ENCODE measurements around the gene NCKAP5L.

DNA sequence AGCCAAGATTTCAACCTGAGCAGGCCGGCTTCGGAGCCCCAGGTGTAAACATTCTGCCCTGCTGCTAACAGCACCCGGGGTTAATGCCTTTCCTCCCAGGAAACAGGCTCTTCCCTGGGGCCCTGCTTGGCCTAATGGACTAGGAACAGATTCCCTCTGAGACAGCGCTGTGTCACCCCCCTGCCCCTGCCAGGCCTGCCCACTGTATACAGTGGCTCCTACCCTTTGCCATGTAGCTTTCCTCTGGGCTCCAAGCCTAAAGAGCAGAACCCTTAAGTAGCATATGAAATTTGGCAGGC lies 43.0 kb upstream of the NCKAP5L start:
- TF ChIP-seq, protein P1, sequence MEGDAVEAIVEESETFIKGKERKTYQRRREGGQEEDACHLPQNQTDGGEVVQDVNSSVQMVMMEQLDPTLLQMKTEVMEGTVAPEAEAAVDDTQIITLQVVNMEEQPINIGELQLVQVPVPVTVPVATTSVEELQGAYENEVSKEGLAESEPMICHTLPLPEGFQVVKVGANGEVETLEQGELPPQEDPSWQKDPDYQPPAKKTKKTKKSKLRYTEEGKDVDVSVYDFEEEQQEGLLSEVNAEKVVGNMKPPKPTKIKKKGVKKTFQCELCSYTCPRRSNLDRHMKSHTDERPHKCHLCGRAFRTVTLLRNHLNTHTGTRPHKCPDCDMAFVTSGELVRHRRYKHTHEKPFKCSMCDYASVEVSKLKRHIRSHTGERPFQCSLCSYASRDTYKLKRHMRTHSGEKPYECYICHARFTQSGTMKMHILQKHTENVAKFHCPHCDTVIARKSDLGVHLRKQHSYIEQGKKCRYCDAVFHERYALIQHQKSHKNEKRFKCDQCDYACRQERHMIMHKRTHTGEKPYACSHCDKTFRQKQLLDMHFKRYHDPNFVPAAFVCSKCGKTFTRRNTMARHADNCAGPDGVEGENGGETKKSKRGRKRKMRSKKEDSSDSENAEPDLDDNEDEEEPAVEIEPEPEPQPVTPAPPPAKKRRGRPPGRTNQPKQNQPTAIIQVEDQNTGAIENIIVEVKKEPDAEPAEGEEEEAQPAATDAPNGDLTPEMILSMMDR (IDR thresholded peaks at IDR 0.05; ENCODE audit: insufficient read depth, low read length, poor library complexity, severe bottlenecking), result no peak
- no peak for TF ChIP-seq EZH2phosphoT487 (conservative IDR thresholded peaks at IDR 0.05; ENCODE audit: low read length)

Data from SU-DHL-6 (cell line).